DOHH2 (cell line): ENCODE results near the gene DYTN.

ENCODE experiments used
- H3F3A ChIP-seq: fragments of 200-600 bp; sonication (generic), shearing (Covaris generic); 2 replicates; pipeline ENCODE4 v1.6.0; 2016; ENCODE audit warnings: antibody characterized with exemption, mild to moderate bottlenecking; ENCODE audit not compliant: control insufficient read depth, insufficient read depth
- H3K27ac ChIP-seq: fragments of 200-600 bp; sonication (generic); 2 replicates; pipeline ENCODE4 v1.5.1; 2014; ENCODE audit warnings: low read depth, mild to moderate bottlenecking, low read length, moderate library complexity
- H3K27me3 ChIP-seq: fragments of 200-600 bp; sonication (generic); 2 replicates; pipeline ENCODE4 v1.6.1; 2014; ENCODE audit warnings: mild to moderate bottlenecking, low read length, mixed read lengths; ENCODE audit not compliant: control insufficient read depth
- H3K36me3 ChIP-seq: fragments of 200-600 bp; sonication (generic); 2 replicates; pipeline ENCODE4 v1.6.1; 2014; ENCODE audit warnings: mild to moderate bottlenecking, low read length, moderate library complexity, mixed read lengths; ENCODE audit not compliant: control insufficient read depth
- H3K4me1 ChIP-seq: fragments of 200-600 bp; sonication (generic); 2 replicates; pipeline ENCODE4 v1.6.1; 2014; ENCODE audit warnings: mild to moderate bottlenecking, low read length, mixed read lengths; ENCODE audit not compliant: control insufficient read depth
- H3K4me2 ChIP-seq: fragments of 200-600 bp; sonication (generic); 2 replicates; pipeline ENCODE4 v1.6.0; 2014; ENCODE audit warnings: mild to moderate bottlenecking, low read length, moderate library complexity
- H3K4me3 ChIP-seq: fragments of 200-600 bp; sonication (generic); 2 replicates; pipeline ENCODE4 v1.5.1; 2014; ENCODE audit warnings: mild to moderate bottlenecking, low read length, mixed read lengths
- H3K79me2 ChIP-seq: fragments of 200-600 bp; sonication (generic); 2 replicates; pipeline ENCODE4 v1.6.1; 2014; ENCODE audit warnings: mild to moderate bottlenecking, low read length, mixed read lengths; ENCODE audit not compliant: control insufficient read depth
- H3K9me2 ChIP-seq: fragments of 200-600 bp; sonication (generic); replicated peaks from 2 replicates; pipeline ENCODE4 v1.6.1; 2014; ENCODE audit warnings: mild to moderate bottlenecking, low read length, mixed read lengths; ENCODE audit not compliant: control insufficient read depth
- H3K9me3 ChIP-seq: fragments of 200-600 bp; sonication (generic); 2 replicates; pipeline ENCODE4 v1.6.1; 2014; ENCODE audit warnings: antibody characterized with exemption, low read length, mixed read lengths; ENCODE audit not compliant: control insufficient read depth, insufficient read depth
- H4K20me1 ChIP-seq: fragments of 200-600 bp; sonication (generic); 2 replicates; pipeline ENCODE4 v1.6.0; 2014; ENCODE audit warnings: low read depth, mild to moderate bottlenecking, antibody characterized with exemption, low read length, moderate library complexity; ENCODE audit not compliant: control insufficient read depth, insufficient read depth
- CTCF ChIP-seq: fragments of 200-600 bp; sonication (generic); IDR thresholded peaks from one replicate; pipeline ENCODE4 v1.5.1; 2014; ENCODE audit warnings: antibody characterized with exemption, mild to moderate bottlenecking, low read depth, low read length; ENCODE audit not compliant: poor library complexity, severe bottlenecking
- EZH2phosphoT487 ChIP-seq: fragments of 200-600 bp; sonication (generic); IDR thresholded peaks from 2 replicates; pipeline ENCODE4 v1.6.1; 2017; ENCODE audit warnings: borderline replicate concordance, mild to moderate bottlenecking, antibody characterized with exemption, low read length, moderate library complexity, mixed read lengths

Gene DYTN

GRCh38 chr2:206728277-206729199, 10.3 kb upstream of the DYTN start:
- no peak overlapping the region for H3K27ac ChIP-seq
- H3K27me3 ChIP-seq = peaks cover 2% of the 10 kb centered on the region; the same call in 1 of the 2 replicates
- no peaks in the 10 kb centered on the region for H3K9me2 ChIP-seq
- no peaks in the 10 kb centered on the region for H3K4me1 ChIP-seq
- H4K20me1 ChIP-seq = no peaks in the 10 kb centered on the region
- no peaks in the 10 kb centered on the region for H3K79me2 ChIP-seq
- TF ChIP-seq CTCF = no peak
- no peak for TF ChIP-seq EZH2phosphoT487
- no peak overlapping the region for H3K4me2 ChIP-seq
- no peaks in the 10 kb centered on the region for H3K9me3 ChIP-seq
- H3K4me3 ChIP-seq = no peak overlapping the region
- H3K36me3 ChIP-seq = no peaks in the 10 kb centered on the region
- H3F3A ChIP-seq = no peaks in the 10 kb centered on the region

GRCh38 chr2:206727287-206727686, 9.1 kb upstream of the DYTN start:
- no peak overlapping the region for H3K4me2 ChIP-seq
- no peak overlapping the region for H3K4me3 ChIP-seq
- H3K36me3 ChIP-seq = no peaks in the 10 kb centered on the region
- TF ChIP-seq CTCF (no peak), EZH2phosphoT487 (no peak)
- H3K9me3 ChIP-seq = no peaks in the 10 kb centered on the region
- H3K27ac ChIP-seq = no peak overlapping the region
- H3K27me3 ChIP-seq = peaks cover 2% of the 10 kb centered on the region; the same call in 1 of the 2 replicates
- no peaks in the 10 kb centered on the region for H3F3A ChIP-seq
- no peaks in the 10 kb centered on the region for H3K79me2 ChIP-seq
- H3K4me1 ChIP-seq = no peaks in the 10 kb centered on the region
- no peaks in the 10 kb centered on the region for H3K9me2 ChIP-seq
- H4K20me1 ChIP-seq = no peaks in the 10 kb centered on the region

GRCh38 chr2:206723288-206723687, 5.1 kb upstream of the DYTN start:
- Histone ChIP-seq H4K20me1 (no peaks in the 10 kb centered on the region), H3K9me3 (no peaks in the 10 kb centered on the region), H3K27ac (no peak overlapping the region), H3K4me2 (no peak overlapping the region), H3K36me3 (no peaks in the 10 kb centered on the region), H3K4me3 (no peak overlapping the region), H3K4me1 (no peaks in the 10 kb centered on the region), H3K79me2 (no peaks in the 10 kb centered on the region), H3F3A (no peaks in the 10 kb centered on the region), H3K27me3 (peaks cover 2% of the 10 kb centered on the region; the same call in 1 of the 2 replicates), H3K9me2 (no peaks in the 10 kb centered on the region)
- no peak for TF ChIP-seq CTCF
- no peak for TF ChIP-seq EZH2phosphoT487
